ENCODE measurements around the gene BCR. TPM values are rescaled to one million over a fixed set of nuclear protein-coding genes. Genes with fewer than 3 reads are reported as not detected.
"Not testable (repeated sequence)": the region's sequence is repeated elsewhere in the genome, so short reads cannot be mapped to it uniquely, and the experiment has no call there.

The BCR gene
- total RNA-seq, 4 donors from 2014 or later: 38.7 to 50.0 (median 47.5) TPM

GRCh38 chr22:23305321-23305910 is 125.1 kb downstream of the BCR start:
- Histone ChIP-seq H3K4me1 (peaks cover 0 to 38% (median 19%) of the 10 kb centered on the region in 3 donors), H3K27ac (peak overlapping the region; percentile 72 to 92 (median 90)), H3K36me3 (peaks cover 0 to 33% (median 4%) of the 10 kb centered on the region in 3 donors), H3K9me3 (no peaks in the 10 kb centered on the region), H3K4me3 (peak overlapping the region in 1 of 4 donors; percentile 50), H3K27me3 (no peaks in the 10 kb centered on the region)
- WGBS, 2 donors: 67 to 71% methylated on average over 5 to 6 of the region's 9 CpGs
- DNase-seq: no peak
- intact Hi-C loops (cut with DNase I): loop anchor here (10.0 kb wide), 1 partner anchor 79 kb away; no protein-coding TSS in a partner anchor
- TF ChIP-seq POLR2A (IDR thresholded peaks at IDR 0.05) (no peak), CTCF (IDR thresholded peaks at IDR 0.05) (no peak)

- Histone ChIP-seq H3K4me3 (peak overlapping the region in 1 of 4 donors; percentile 50), H3K4me1 (peaks cover 0 to 38% (median 19%) of the 10 kb centered on the region in 3 donors), H3K27me3 (no peaks in the 10 kb centered on the region), H3K9me3 (no peaks in the 10 kb centered on the region), H3K36me3 (peaks cover 0 to 27% (median 4%) of the 10 kb centered on the region in 3 donors), H3K27ac (peak overlapping the region; percentile 72 to 92 (median 90))
- no peak for DNase-seq
- TF ChIP-seq POLR2A (IDR thresholded peaks at IDR 0.05): no peak
- TF ChIP-seq CTCF (IDR thresholded peaks at IDR 0.05): no peak
- 65 to 72% methylated on average over 5 to 6 of the region's 11 CpGs for WGBS, 2 donors
- intact Hi-C loops (cut with DNase I): loop anchor here (10.0 kb wide), 1 partner anchor 79 kb away; no protein-coding TSS in a partner anchor
Observed at GRCh38 chr22:23305922-23306374, 125.6 kb downstream of the BCR start.

- no peak for DNase-seq
- 60 to 76% methylated on average over 2 to 4 of the region's 11 CpGs for WGBS, 2 donors
- TF ChIP-seq POLR2A (IDR thresholded peaks at IDR 0.05): no peak
- no peak for TF ChIP-seq CTCF (IDR thresholded peaks at IDR 0.05)
- H3K27me3 ChIP-seq: no peaks in the 10 kb centered on the region
- H3K4me3 ChIP-seq: peak overlapping the region in 1 of 4 donors; percentile 26
- peaks cover 0 to 22% (median 4%) of the 10 kb centered on the region in 3 donors for H3K36me3 ChIP-seq
- no peaks in the 10 kb centered on the region for H3K9me3 ChIP-seq
- peaks cover 0 to 38% (median 19%) of the 10 kb centered on the region in 3 donors for H3K4me1 ChIP-seq
- intact Hi-C loops (cut with DNase I): loop anchor here (10.0 kb wide), 1 partner anchor 78 kb away; no protein-coding TSS in a partner anchor
- peak overlapping the region; percentile 57 to 92 (median 90) for H3K27ac ChIP-seq
Observed at GRCh38 chr22:23306438-23306921, 126.2 kb downstream of the BCR start.

- Histone ChIP-seq H3K9me3 (no peaks in the 10 kb centered on the region), H3K27me3 (no peaks in the 10 kb centered on the region), H3K27ac (peak overlapping the region; percentile 57 to 92 (median 90)), H3K4me1 (peaks cover 0 to 38% (median 19%) of the 10 kb centered on the region in 3 donors), H3K4me3 (peak overlapping the region in 1 of 4 donors; percentile 2), H3K36me3 (peaks cover 0 to 21% (median 4%) of the 10 kb centered on the region in 3 donors)
- WGBS, 2 donors: 97 to 100% methylated on average over 3 of the region's 3 CpGs
- intact Hi-C loops (cut with DNase I): loop anchor here (10.0 kb wide), 1 partner anchor 78 kb away; no protein-coding TSS in a partner anchor
- TF ChIP-seq CTCF (IDR thresholded peaks at IDR 0.05): no peak
- TF ChIP-seq POLR2A (IDR thresholded peaks at IDR 0.05): no peak
- no peak for DNase-seq
Observed at GRCh38 chr22:23306926-23307325, 126.6 kb downstream of the BCR start.

- not testable (repeated sequence) for H3K4me3 ChIP-seq, H3K27me3 ChIP-seq, DNase-seq, H3K27ac ChIP-seq, H3K9me3 ChIP-seq
- no CpG with 5 or more reads among the region's 10 CpGs for WGBS, 2 donors
- Histone ChIP-seq H3K4me1 (peaks cover 0 to 38% (median 19%) of the 10 kb centered on the region in 3 donors), H3K36me3 (peaks cover 0 to 20% (median 3%) of the 10 kb centered on the region in 3 donors)
- intact Hi-C loops (cut with DNase I): loop anchor here (10.0 kb wide), 1 partner anchor 77 kb away; no protein-coding TSS in a partner anchor
Observed at GRCh38 chr22:23307511-23307910, 127.2 kb downstream of the BCR start.

- not testable (repeated sequence) for H3K27ac ChIP-seq, H3K4me3 ChIP-seq, DNase-seq, H3K9me3 ChIP-seq, H3K27me3 ChIP-seq
- WGBS, 2 donors: 80% methylated on average over 1 of the region's 12 CpGs; no CpG with 5 or more reads in 1 of the 2 donors
- intact Hi-C loops (cut with DNase I): loop anchor here (10.0 kb wide), 1 partner anchor 76 kb away; no protein-coding TSS in a partner anchor
- peaks cover 0 to 36% (median 19%) of the 10 kb centered on the region in 3 donors for H3K4me1 ChIP-seq
- H3K36me3 ChIP-seq: peaks cover 4 to 26% (median 7%) of the 10 kb centered on the region in 3 donors
Observed at GRCh38 chr22:23309261-23309660, 129.0 kb downstream of the BCR start.

- H3K9me3 ChIP-seq; H3K27me3 ChIP-seq; H3K27ac ChIP-seq; DNase-seq; H3K4me3 ChIP-seq; intact Hi-C loops (cut with DNase I): not testable (repeated sequence)
- Histone ChIP-seq H3K4me1 (peaks cover 0 to 23% (median 10%) of the 10 kb centered on the region in 3 donors), H3K36me3 (peaks cover 9 to 38% (median 13%) of the 10 kb centered on the region in 3 donors)
- WGBS, 2 donors: 40% methylated on average over 1 of the region's 15 CpGs; no CpG with 5 or more reads in 1 of the 2 donors
Observed at GRCh38 chr22:23310443-23311097, 130.3 kb downstream of the BCR start.
